Uterus (tissue), 2 donors: ENCODE results near the gene HPS5.

Source experiments
- CTCF ChIP-seq, 4 experiments: fragments of 200-600 bp in 2 of 4; fragments of 450-650 bp in 2 of 4; sonication (generic) in 2 of 4; IDR thresholded peaks; one replicate each; pipeline ENCODE4 v1.5.1; 2016 to 2019; ENCODE audit warnings: antibody characterized with exemption in 4 of 4, mild to moderate bottlenecking in 2 of 4, moderate library complexity in 1 of 4
- POLR2A ChIP-seq, 2 donors: fragments of 450-650 bp; IDR thresholded peaks; one replicate each; pipeline ENCODE4 v1.6.1; 2016; ENCODE audit warnings: antibody characterized with exemption in 2 of 2, mild to moderate bottlenecking in 1 of 2, moderate library complexity in 1 of 2

GRCh38 chr11:18330921-18331320 is 9.0 kb upstream of the HPS5 start:
- TF ChIP-seq CTCF (IDR thresholded peaks at IDR 0.05) (no peak), POLR2A (IDR thresholded peaks at IDR 0.05) (no peak)
